HL-60 (cell line): ENCODE data around the gene RAD18.

Experiments used
- DNase-seq, 2 experiments: peaks; one replicate each; pipeline ENCODE4 v3.0.0-alpha.2; 2010 to 2020; ENCODE audit warnings: low read depth in 1 of 2, low spot score in 1 of 2
- H3K27ac ChIP-seq: fragments of 250-450 bp; sonication (Bioruptor Pico); replicated peaks from 2 replicates; pipeline ENCODE4 v1.5.1; 2020; ENCODE audit warnings: mild to moderate bottlenecking, moderate library complexity
- H3K27me3 ChIP-seq: fragments of 250-450 bp; sonication (Bioruptor Pico); 2 replicates; pipeline ENCODE4 v1.5.1; 2021; ENCODE audit warnings: mild to moderate bottlenecking, moderate library complexity; ENCODE audit not compliant: insufficient read depth, poor library complexity, severe bottlenecking
- H3K4me3 ChIP-seq: replicated peaks from 2 replicates; pipeline ENCODE4 v1.5.1; 2011; ENCODE audit warnings: mild to moderate bottlenecking, control low read depth, low read length; ENCODE audit not compliant: insufficient read depth
- CTCF ChIP-seq: IDR thresholded peaks from one replicate; pipeline ENCODE4 v1.5.1; 2011; ENCODE audit warnings: low read length, control low read depth, inconsistent platforms; ENCODE audit not compliant: insufficient read depth
- GABPA ChIP-seq: IDR thresholded peaks from 2 replicates; pipeline ENCODE4 v1.6.1; 2012; ENCODE audit warnings: low read depth
- POLR2AphosphoS5 ChIP-seq: IDR thresholded peaks from 2 replicates; pipeline ENCODE4 v1.6.1; 2012; ENCODE audit warnings: low read depth
- REST ChIP-seq: IDR thresholded peaks from 2 replicates; pipeline ENCODE4 v1.6.1; 2012; ENCODE audit warnings: low read depth; ENCODE audit not compliant: insufficient replicate concordance
- SPI1 ChIP-seq: IDR thresholded peaks from 2 replicates; pipeline ENCODE4 v1.6.1; 2012; ENCODE audit warnings: low read depth, mild to moderate bottlenecking, borderline replicate concordance

Gene RAD18

GRCh38 chr3:9007928-9008327, 44.7 kb upstream of the RAD18 start:
- H3K27ac ChIP-seq: no peak overlapping the region
- TF ChIP-seq GABPA (no peak), SPI1 (no peak), CTCF (no peak), REST (no peak), POLR2AphosphoS5 (no peak)
- no peak for DNase-seq

GRCh38 chr3:9007213-9007612, 43.9 kb upstream of the RAD18 start:
- no peak overlapping the region for H3K4me3 ChIP-seq
- no peak overlapping the region for H3K27ac ChIP-seq
- H3K27me3 ChIP-seq: peaks cover 4% of the 10 kb centered on the region
- TF ChIP-seq POLR2AphosphoS5 (no peak), CTCF (no peak), GABPA (no peak), REST (no peak), SPI1 (no peak)
- no peak for DNase-seq

More at GRCh38 chr3:9007928-9008327, 44.7 kb upstream of the RAD18 start:
- Histone ChIP-seq H3K27me3 (no peaks in the 10 kb centered on the region), H3K4me3 (no peak overlapping the region)

- Histone ChIP-seq H3K4me3 (no peak overlapping the region), H3K27me3 (peaks cover 4% of the 10 kb centered on the region), H3K27ac (no peak overlapping the region)
- no peak for TF ChIP-seq REST
- no peak for TF ChIP-seq GABPA
- TF ChIP-seq POLR2AphosphoS5: no peak
- no peak for TF ChIP-seq CTCF
- TF ChIP-seq SPI1: no peak
- DNase-seq: no peak
Observed at GRCh38 chr3:9000041-9000440, 36.8 kb upstream of the RAD18 start.
